HCT116 (cell line): ENCODE results near the gene NCAN. TPM values are rescaled to one million over a fixed set of nuclear protein-coding genes. Genes with fewer than 3 reads are reported as not detected.
A peak's percentile ranks its signal among the peaks of the same experiment; 100 is the strongest.

Experiments
- ATAC-seq: fragments of 200-7000 bp; cut with Tn5 transposase; 2 replicates; pipeline ENCODE4 v1.9.1; 2020; ENCODE audit warnings: mild to moderate bottlenecking, moderate library complexity
- BruUV-seq: library from RNA; stranded (reverse); fragments of 400-500 nt; replicated peaks from 2 replicates; lab custom pipeline; 2021; lab: Mats Ljungman, UMichigan
- CTCF ChIA-PET: fragments of 300-600 bp; sonication (Branson Sonifier 250); formaldehyde crosslinking; loops from one replicate; lab custom pipeline; 2021; ENCODE audit warnings: antibody characterized with exemption; lab: Charles Lee
- POLR2A ChIA-PET: fragments of 300-600, 350-600 bp; sonication (Branson Sonifier 250); formaldehyde crosslinking; loops from one replicate; lab custom pipeline; 2021; ENCODE audit warnings: antibody characterized with exemption; lab: Charles Lee
- RAD21 ChIA-PET, 2 experiments: fragments of 300-600 bp; sonication (Branson Sonifier 250); formaldehyde crosslinking; loops; one replicate each; lab custom pipeline; 2023; ENCODE audit warnings: low total read pairs in 2 of 2; ENCODE audit not compliant: uncharacterized antibody in 2 of 2, unreplicated experiment in 2 of 2, low non-redundant PET in 1 of 2; lab: Charles Lee
- DNase-seq: peaks from one replicate; pipeline ENCODE4 v3.0.0-alpha.2; 2010; ENCODE audit warnings: low read depth, low spot score
- H2AFZ ChIP-seq: fragments of 200-600 bp; shearing (Covaris generic), sonication (generic); 2 replicates; pipeline ENCODE4 v1.6.1; 2017; ENCODE audit warnings: low read depth, mixed run types, mixed read lengths, antibody characterized with exemption, low read length; ENCODE audit not compliant: poor library complexity, severe bottlenecking
- H3K27ac ChIP-seq: 2 replicates; pipeline ENCODE4 v1.5.1; 2012; ENCODE audit warnings: low read depth, low read length
- H3K27me3 ChIP-seq: fragments of 200-600 bp; sonication (generic); 2 replicates; pipeline ENCODE4 v1.6.1; 2016; ENCODE audit warnings: mixed run types, low read length, mixed read lengths; ENCODE audit not compliant: insufficient read depth
- H3K36me3 ChIP-seq, 2 experiments: fragments of 200-500 bp in 1 of 2; fragments of 200-600 bp in 1 of 2; sonication (Bioruptor generic) in 1 of 2; sonication (generic) in 1 of 2; 2 replicates each; pipeline versions ENCODE4 v1.5.1 to v1.6.1; 2014 to 2016; ENCODE audit warnings: low read length in 2 of 2, inconsistent platforms in 1 of 2, mixed read lengths in 1 of 2, mixed run types in 1 of 2; ENCODE audit not compliant: insufficient read depth in 2 of 2, control insufficient read depth in 1 of 2
- H3K4me1 ChIP-seq, 2 experiments: fragments of 200-600 bp in 1 of 2; sonication (generic) in 1 of 2; 2 replicates each; pipeline versions ENCODE4 v1.5.1 to v1.6.1; 2012 to 2017; ENCODE audit warnings: low read length in 2 of 2, inconsistent platforms in 1 of 2, mild to moderate bottlenecking in 1 of 2, mixed read lengths in 1 of 2, mixed run types in 1 of 2, moderate library complexity in 1 of 2; ENCODE audit not compliant: insufficient read depth in 2 of 2, control insufficient read depth in 1 of 2
- H3K4me2 ChIP-seq: fragments of 200-600 bp; sonication (generic); 2 replicates; pipeline ENCODE4 v1.6.1; 2017; ENCODE audit warnings: mixed run types, low read length, mixed read lengths
- H3K4me3 ChIP-seq, 2 experiments: fragments of 200-600 bp in 1 of 2; sonication (generic) in 1 of 2; replicated peaks in 1 of 2; 2 replicates each; pipeline ENCODE4 v1.5.1; 2011 to 2016; ENCODE audit warnings: low read length in 2 of 2, control low read depth in 1 of 2, low read depth in 1 of 2, mild to moderate bottlenecking in 1 of 2, mixed read lengths in 1 of 2, mixed run types in 1 of 2
- H3K79me2 ChIP-seq: fragments of 200-600 bp; sonication (generic); 2 replicates; pipeline ENCODE4 v1.6.1; 2017; ENCODE audit warnings: mild to moderate bottlenecking, mixed run types, low read length, moderate library complexity, mixed read lengths; ENCODE audit not compliant: insufficient read depth
- H3K9ac ChIP-seq: fragments of 200-600 bp; sonication (generic); 2 replicates; pipeline ENCODE4 v1.6.1; 2016; ENCODE audit warnings: low read length, mixed read lengths
- H3K9me2 ChIP-seq: fragments of 200-600 bp; sonication (generic), shearing (Covaris generic); 2 replicates; pipeline ENCODE4 v1.6.1; 2017; ENCODE audit warnings: mixed run types, mild to moderate bottlenecking, moderate library complexity; ENCODE audit not compliant: insufficient read depth
- H3K9me3 ChIP-seq, 2 experiments: fragments of 200-500 bp in 1 of 2; fragments of 200-600 bp in 1 of 2; sonication (Bioruptor generic) in 1 of 2; sonication (generic) in 1 of 2; 2 replicates each; pipeline ENCODE4 v1.6.1; 2014 to 2017; ENCODE audit warnings: low read length in 2 of 2, mixed read lengths in 2 of 2, inconsistent platforms in 1 of 2, low read depth in 1 of 2, mild to moderate bottlenecking in 1 of 2, mixed run types in 1 of 2, moderate library complexity in 1 of 2; ENCODE audit not compliant: control insufficient read depth in 1 of 2, insufficient read depth in 1 of 2
- H4K20me1 ChIP-seq: fragments of 200-600 bp; sonication (generic), shearing (Covaris generic); 2 replicates; pipeline ENCODE4 v1.6.1; 2017; ENCODE audit warnings: mixed run types, mild to moderate bottlenecking, moderate library complexity; ENCODE audit not compliant: insufficient read depth
- EZH2 ChIP-seq: fragments of 200-600 bp; sonication (generic); IDR thresholded peaks from 2 replicates; pipeline ENCODE4 v1.6.1; 2017; ENCODE audit warnings: antibody characterized with exemption, mixed run types
- EZH2phosphoT487 ChIP-seq: fragments of 200-600 bp; IDR thresholded peaks from 2 replicates; pipeline ENCODE4 v1.6.1; 2018; ENCODE audit warnings: antibody characterized with exemption, borderline replicate concordance
- FOSL1 ChIP-seq: IDR thresholded peaks from 2 replicates; pipeline ENCODE4 v1.6.1; 2012; ENCODE audit warnings: low read depth
- JUND ChIP-seq: IDR thresholded peaks from 2 replicates; pipeline ENCODE4 v1.6.1; 2012
- MAX ChIP-seq: IDR thresholded peaks from 2 replicates; pipeline ENCODE4 v1.6.1; 2012
- POLR2AphosphoS5 ChIP-seq: IDR thresholded peaks from 2 replicates; pipeline ENCODE4 v1.6.1; 2011; ENCODE audit warnings: mild to moderate bottlenecking, low read depth, low read length, moderate library complexity
- RAD21 ChIP-seq: IDR thresholded peaks from 2 replicates; pipeline ENCODE4 v1.6.1; 2012; ENCODE audit warnings: low read depth, mild to moderate bottlenecking
- REST ChIP-seq: IDR thresholded peaks from 2 replicates; pipeline ENCODE4 v1.6.1; 2012; ENCODE audit warnings: low read depth
- SIN3A ChIP-seq: IDR thresholded peaks from 2 replicates; pipeline ENCODE4 v1.6.1; 2012; ENCODE audit warnings: low read depth
- SP1 ChIP-seq: IDR thresholded peaks from 2 replicates; pipeline ENCODE4 v1.6.1; 2012; ENCODE audit warnings: low read depth
- SRF ChIP-seq: IDR thresholded peaks from 2 replicates; pipeline ENCODE4 v1.6.1; 2012; ENCODE audit warnings: low read depth
- TCF7L2 ChIP-seq: IDR thresholded peaks from 2 replicates; pipeline ENCODE4 v1.7.0; 2011; ENCODE audit warnings: borderline replicate concordance, inconsistent platforms; ENCODE audit not compliant: insufficient read depth, insufficient read length; ENCODE audit errors: extremely low read depth
- YY1 ChIP-seq: IDR thresholded peaks from 2 replicates; pipeline ENCODE4 v1.6.1; 2011; ENCODE audit warnings: low read length, low read depth, moderate library complexity, mild to moderate bottlenecking; ENCODE audit not compliant: insufficient replicate concordance; ENCODE audit errors: extremely low read depth
- ZBTB33 ChIP-seq: IDR thresholded peaks from 2 replicates; pipeline ENCODE4 v1.6.1; 2011; ENCODE audit warnings: mild to moderate bottlenecking, low read length, moderate library complexity; ENCODE audit not compliant: insufficient replicate concordance; ENCODE audit errors: extremely low read depth
- ZFX ChIP-seq: fragments of 450-650 bp; IDR thresholded peaks from 2 replicates; pipeline ENCODE4 v1.6.1; 2017
- ZNF274 ChIP-seq: fragments of 200-500 bp; sonication (Bioruptor generic); IDR thresholded peaks from 2 replicates; pipeline ENCODE4 v1.6.1; 2014; ENCODE audit warnings: mild to moderate bottlenecking, low read depth, low read length, inconsistent platforms
- intact Hi-C: fragments of 100-400 bp; cut with micrococcal nuclease; formaldehyde crosslinking; loops from 2 replicates; pipeline ENCODE4 v1.10.0; 2022
- total RNA-seq: library from RNA; stranded (reverse); gene quantifications from one replicate; pipeline ENCODE4 v1.2.1, GENCODE V29; 2021; ENCODE audit not compliant: unreplicated experiment
- TF ChIP-seq, protein P1 (sequence below): IDR thresholded peaks from 2 replicates; pipeline ENCODE4 v1.6.1; 2012
- TF ChIP-seq, protein P2 (sequence below), 3 experiments: fragments of 200-600 bp in 1 of 3; sonication (generic) in 1 of 3; IDR thresholded peaks in 2 of 3; conservative IDR thresholded peaks in 1 of 3; 2 replicates each; pipeline ENCODE4 v1.5.1; 2012 to 2017; ENCODE audit warnings: low read depth in 2 of 3, low read length in 2 of 3, antibody characterized with exemption in 1 of 3, borderline replicate concordance in 1 of 3, control low read depth in 1 of 3, mild to moderate bottlenecking in 1 of 3, mixed read lengths in 1 of 3, mixed run types in 1 of 3, moderate library complexity in 1 of 3; ENCODE audit not compliant: insufficient read depth in 1 of 3

Gene NCAN
- total RNA-seq, 1 experiment from 2014 or later: 0.07 TPM

DNA sequence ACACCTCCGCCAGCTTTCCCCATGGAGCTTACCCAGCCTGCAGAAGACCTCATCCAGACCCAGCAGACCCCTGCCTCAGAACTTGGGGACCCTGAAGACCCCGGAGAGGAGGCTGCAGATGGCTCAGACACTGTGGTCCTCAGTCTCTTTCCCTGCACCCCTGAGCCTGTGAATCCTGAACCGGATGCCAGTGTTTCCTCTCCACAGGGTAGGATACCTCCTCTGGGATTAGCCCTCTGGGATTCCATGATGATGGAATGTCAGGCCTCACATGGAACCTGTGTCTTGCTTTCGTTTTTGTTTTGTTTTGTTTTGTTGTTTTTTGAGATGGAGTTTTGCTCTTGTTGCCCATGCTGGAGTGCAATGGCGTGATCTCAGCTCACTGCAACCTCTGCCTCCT is 17.8 kb upstream of the NCAN start:
- peak overlapping the region; percentile 98; the same call in 1 of the 2 replicates for H3K9ac ChIP-seq
- no peak for DNase-seq
- no peaks in the 10 kb centered on the region for H3K9me2 ChIP-seq
- no peak for ATAC-seq
- peaks cover 3 to 7% of the 10 kb centered on the region in 2 experiments; a peak in 2 of 4 replicates for H3K36me3 ChIP-seq
- ChIA-PET CTCF (interaction anchor here (1.3 kb wide), 1 partner anchor 19 kb away, joined by 7 read pairs; no protein-coding TSS in a partner anchor), POLR2A (interaction anchor here (2.1 kb wide), 1 partner anchor 9 kb away, joined by 15 read pairs; the partner anchor contains the start of gene NR2C2AP), RAD21 (no interaction called here)
- intact Hi-C loops: no loop called here
- H3K27me3 ChIP-seq: no peaks in the 10 kb centered on the region
- H3K4me3 ChIP-seq: peak overlapping the region; percentile 98 to 99
- no peaks in the 10 kb centered on the region for H4K20me1 ChIP-seq
- no peak for TF ChIP-seq TCF7L2
- no peak for TF ChIP-seq POLR2AphosphoS5
- TF ChIP-seq RAD21: no peak
- no peak for TF ChIP-seq EZH2phosphoT487
- no peak for TF ChIP-seq ZNF274
- TF ChIP-seq FOSL1: no peak
- TF ChIP-seq REST: no peak
- TF ChIP-seq, protein P1, sequence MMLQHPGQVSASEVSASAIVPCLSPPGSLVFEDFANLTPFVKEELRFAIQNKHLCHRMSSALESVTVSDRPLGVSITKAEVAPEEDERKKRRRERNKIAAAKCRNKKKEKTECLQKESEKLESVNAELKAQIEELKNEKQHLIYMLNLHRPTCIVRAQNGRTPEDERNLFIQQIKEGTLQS: no peak
- TF ChIP-seq MAX: no peak
- no peak for TF ChIP-seq ZFX
- no peak for TF ChIP-seq YY1
- TF ChIP-seq EZH2: no peak
- no peak for TF ChIP-seq SP1
- TF ChIP-seq, protein P2, sequence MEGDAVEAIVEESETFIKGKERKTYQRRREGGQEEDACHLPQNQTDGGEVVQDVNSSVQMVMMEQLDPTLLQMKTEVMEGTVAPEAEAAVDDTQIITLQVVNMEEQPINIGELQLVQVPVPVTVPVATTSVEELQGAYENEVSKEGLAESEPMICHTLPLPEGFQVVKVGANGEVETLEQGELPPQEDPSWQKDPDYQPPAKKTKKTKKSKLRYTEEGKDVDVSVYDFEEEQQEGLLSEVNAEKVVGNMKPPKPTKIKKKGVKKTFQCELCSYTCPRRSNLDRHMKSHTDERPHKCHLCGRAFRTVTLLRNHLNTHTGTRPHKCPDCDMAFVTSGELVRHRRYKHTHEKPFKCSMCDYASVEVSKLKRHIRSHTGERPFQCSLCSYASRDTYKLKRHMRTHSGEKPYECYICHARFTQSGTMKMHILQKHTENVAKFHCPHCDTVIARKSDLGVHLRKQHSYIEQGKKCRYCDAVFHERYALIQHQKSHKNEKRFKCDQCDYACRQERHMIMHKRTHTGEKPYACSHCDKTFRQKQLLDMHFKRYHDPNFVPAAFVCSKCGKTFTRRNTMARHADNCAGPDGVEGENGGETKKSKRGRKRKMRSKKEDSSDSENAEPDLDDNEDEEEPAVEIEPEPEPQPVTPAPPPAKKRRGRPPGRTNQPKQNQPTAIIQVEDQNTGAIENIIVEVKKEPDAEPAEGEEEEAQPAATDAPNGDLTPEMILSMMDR (IDR thresholded peaks at IDR 0.05 in 2 of 3, conservative IDR thresholded peaks at IDR 0.05 in 1 of 3; ENCODE audit: borderline replicate concordance in 1 of 3, insufficient read depth in 1 of 3, low read depth in 2 of 3, low read length in 2 of 3): no peak
- TF ChIP-seq SRF: no peak
- TF ChIP-seq SIN3A: no peak
- TF ChIP-seq ZBTB33: no peak
- no peak for TF ChIP-seq JUND
- H3K27ac ChIP-seq: peak overlapping the region; percentile 84; the same call in 1 of the 2 replicates
- no peaks in the 10 kb centered on the region for H3K9me3 ChIP-seq
- H3K4me2 ChIP-seq: peak overlapping the region; percentile 98
- peaks cover 40% of the 10 kb centered on the region for H3K79me2 ChIP-seq
- H2AFZ ChIP-seq: no peak overlapping the region
- H3K4me1 ChIP-seq: peaks cover 16 to 22% of the 10 kb centered on the region in 2 experiments; a peak in 3 of 4 replicates
- BruUV-seq: no TSS peak
